ENCODE measurements around the gene ADGRG6.

Gene ADGRG6

GRCh38 chr6:142459271-142459670 is 157.5 kb downstream of the ADGRG6 start:
- no peak overlapping the region for H2AFZ ChIP-seq (ENCODE audit: low read length)
- TF ChIP-seq EZH2phosphoT487 (IDR thresholded peaks at IDR 0.05; ENCODE audit: borderline replicate concordance) (no peak), CTCF (conservative IDR thresholded peaks at IDR 0.05; ENCODE audit: low read length) (no peak)
- no peaks in the 10 kb centered on the region for H3K9me2 ChIP-seq (replicated peaks; ENCODE audit: low read depth, low read length)
- H3K9me3 ChIP-seq (ENCODE audit: insufficient read depth, low read depth, low read length), result peaks cover 9% of the 10 kb centered on the region; the same call in 1 of the 2 replicates
- H3K4me3 ChIP-seq (ENCODE audit: low read length, poor library complexity, severe bottlenecking), result no peak overlapping the region
- H3F3A ChIP-seq (ENCODE audit: low read depth), result no peaks in the 10 kb centered on the region
- no peak overlapping the region for H3K9ac ChIP-seq (ENCODE audit: low read depth, low read length, poor library complexity, severe bottlenecking)
- H3K4me1 ChIP-seq (ENCODE audit: insufficient read depth, low read length, poor library complexity, severe bottlenecking), result peaks cover 3% of the 10 kb centered on the region
- H3K27me3 ChIP-seq (ENCODE audit: insufficient read depth, low read length, poor library complexity, severe bottlenecking), result no peaks in the 10 kb centered on the region
- no peaks in the 10 kb centered on the region for H4K20me1 ChIP-seq (ENCODE audit: insufficient read depth, low read length, poor library complexity, severe bottlenecking)
- H3K79me2 ChIP-seq (ENCODE audit: insufficient read depth, low read length), result no peaks in the 10 kb centered on the region
- no peak overlapping the region for H3K4me2 ChIP-seq (ENCODE audit: low read depth, low read length, poor library complexity, severe bottlenecking)
- H3K36me3 ChIP-seq (ENCODE audit: insufficient read depth, low read length), result no peaks in the 10 kb centered on the region

GRCh38 chr6:142462260-142462659 is 160.5 kb downstream of the ADGRG6 start:
- Histone ChIP-seq H2AFZ (ENCODE audit: low read length) (no peak overlapping the region), H3K9me2 (replicated peaks; ENCODE audit: low read depth, low read length) (no peaks in the 10 kb centered on the region), H3K79me2 (ENCODE audit: insufficient read depth, low read length) (no peaks in the 10 kb centered on the region), H3K9me3 (ENCODE audit: insufficient read depth, low read depth, low read length) (peaks cover 9% of the 10 kb centered on the region; the same call in 1 of the 2 replicates), H3K36me3 (ENCODE audit: insufficient read depth, low read length) (no peaks in the 10 kb centered on the region), H3F3A (ENCODE audit: low read depth) (no peaks in the 10 kb centered on the region), H3K4me2 (ENCODE audit: low read depth, low read length, poor library complexity, severe bottlenecking) (no peak overlapping the region), H4K20me1 (ENCODE audit: insufficient read depth, low read length, poor library complexity, severe bottlenecking) (no peaks in the 10 kb centered on the region), H3K27me3 (ENCODE audit: insufficient read depth, low read length, poor library complexity, severe bottlenecking) (no peaks in the 10 kb centered on the region), H3K4me1 (ENCODE audit: insufficient read depth, low read length, poor library complexity, severe bottlenecking) (no peaks in the 10 kb centered on the region), H3K4me3 (ENCODE audit: low read length, poor library complexity, severe bottlenecking) (no peak overlapping the region), H3K9ac (ENCODE audit: low read depth, low read length, poor library complexity, severe bottlenecking) (no peak overlapping the region)
- TF ChIP-seq EZH2phosphoT487 (IDR thresholded peaks at IDR 0.05; ENCODE audit: borderline replicate concordance) (no peak), CTCF (conservative IDR thresholded peaks at IDR 0.05; ENCODE audit: low read length) (peak; percentile 27; the same call in 1 of the 2 replicates)

- peaks cover 9% of the 10 kb centered on the region; the same call in 1 of the 2 replicates for H3K9me3 ChIP-seq (ENCODE audit: insufficient read depth, low read depth, low read length)
- no peak overlapping the region for H3K9ac ChIP-seq (ENCODE audit: low read depth, low read length, poor library complexity, severe bottlenecking)
- no peak for TF ChIP-seq CTCF (conservative IDR thresholded peaks at IDR 0.05; ENCODE audit: low read length)
- no peak for TF ChIP-seq EZH2phosphoT487 (IDR thresholded peaks at IDR 0.05; ENCODE audit: borderline replicate concordance)
- no peaks in the 10 kb centered on the region for H4K20me1 ChIP-seq (ENCODE audit: insufficient read depth, low read length, poor library complexity, severe bottlenecking)
- H3K36me3 ChIP-seq (ENCODE audit: insufficient read depth, low read length), result no peaks in the 10 kb centered on the region
- H3K4me3 ChIP-seq (ENCODE audit: low read length, poor library complexity, severe bottlenecking), result no peak overlapping the region
- H3K4me1 ChIP-seq (ENCODE audit: insufficient read depth, low read length, poor library complexity, severe bottlenecking), result no peaks in the 10 kb centered on the region
- H3K27me3 ChIP-seq (ENCODE audit: insufficient read depth, low read length, poor library complexity, severe bottlenecking), result no peaks in the 10 kb centered on the region
- no peaks in the 10 kb centered on the region for H3K79me2 ChIP-seq (ENCODE audit: insufficient read depth, low read length)
- H3F3A ChIP-seq (ENCODE audit: low read depth), result no peaks in the 10 kb centered on the region
- no peak overlapping the region for H3K4me2 ChIP-seq (ENCODE audit: low read depth, low read length, poor library complexity, severe bottlenecking)
- H2AFZ ChIP-seq (ENCODE audit: low read length), result no peak overlapping the region
- H3K9me2 ChIP-seq (replicated peaks; ENCODE audit: low read depth, low read length), result no peaks in the 10 kb centered on the region
Measured at GRCh38 chr6:142463988-142464387, 162.2 kb downstream of the ADGRG6 start.
